CD4-positive, alpha-beta T cell treated with Interleukin-4 for 4 hours (primary cell): ENCODE measurements around the gene WDR82.
"Not testable (repeated sequence)": the region's sequence is repeated elsewhere in the genome, so short reads cannot be mapped to it uniquely, and the experiment has no call there.

Experiments
- DNase-seq: peaks from one replicate; pipeline ENCODE4 v3.0.0-alpha.2; 2020

The WDR82 gene

GRCh38 chr3:52286777-52287110, 8.3 kb upstream of the WDR82 start:
- DNase-seq = no peak

GRCh38 chr3:52284051-52284450, 5.6 kb upstream of the WDR82 start:
- not testable (repeated sequence) for DNase-seq

GRCh38 chr3:52283306-52283705, 4.9 kb upstream of the WDR82 start:
- DNase-seq = no peak

- DNase-seq = peak; percentile 77
Measured at GRCh38 chr3:52281981-52282801, 3.7 kb upstream of the WDR82 start.

GRCh38 chr3:52280050-52280461, 1.6 kb upstream of the WDR82 start:
- no peak for DNase-seq

GRCh38 chr3:52279596-52279995, 1.1 kb upstream of the WDR82 start:
- DNase-seq = peak; percentile 27

GRCh38 chr3:52277972-52278509, 408 bp downstream of the WDR82 start:
- peak; percentile 42 for DNase-seq

- DNase-seq = peak; percentile 69
Measured at GRCh38 chr3:52277071-52277964, 1.1 kb downstream of the WDR82 start.

- DNase-seq = not testable (repeated sequence)
Measured at GRCh38 chr3:52274781-52275180, 3.7 kb downstream of the WDR82 start.

GRCh38 chr3:52272831-52273230, 5.6 kb downstream of the WDR82 start:
- no peak for DNase-seq

GRCh38 chr3:52272172-52272571, 6.3 kb downstream of the WDR82 start:
- DNase-seq = not testable (repeated sequence)

- DNase-seq = no peak
Measured at GRCh38 chr3:52270252-52270754, 8.1 kb downstream of the WDR82 start.

GRCh38 chr3:52269776-52270175, 8.7 kb downstream of the WDR82 start:
- peak; percentile 49 for DNase-seq

- DNase-seq = peak; percentile 55
Measured at GRCh38 chr3:52268036-52268435, 10.4 kb downstream of the WDR82 start.

GRCh38 chr3:52265387-52265786, 13.1 kb downstream of the WDR82 start:
- DNase-seq = no peak

GRCh38 chr3:52262447-52262846, 16.0 kb downstream of the WDR82 start:
- no peak for DNase-seq

- no peak for DNase-seq
Measured at GRCh38 chr3:52259448-52259847, 19.0 kb downstream of the WDR82 start.

- DNase-seq = no peak
Measured at GRCh38 chr3:52259035-52259434, 19.4 kb downstream of the WDR82 start.

- DNase-seq = no peak
Measured at GRCh38 chr3:52257911-52258310, 20.5 kb downstream of the WDR82 start.

- no peak for DNase-seq
Measured at GRCh38 chr3:52256622-52257021, 21.8 kb downstream of the WDR82 start.

GRCh38 chr3:52256159-52256558, 22.3 kb downstream of the WDR82 start:
- no peak for DNase-seq

- DNase-seq = no peak
Measured at GRCh38 chr3:52254608-52255007, 23.8 kb downstream of the WDR82 start.
